ENCODE results near the gene TTC24. TPM values are rescaled to one million over a fixed set of nuclear protein-coding genes. Genes with fewer than 3 reads are reported as not detected.

TTC24 gene
- total RNA-seq, 1 donor from 2014 or later, result not detected

DNA sequence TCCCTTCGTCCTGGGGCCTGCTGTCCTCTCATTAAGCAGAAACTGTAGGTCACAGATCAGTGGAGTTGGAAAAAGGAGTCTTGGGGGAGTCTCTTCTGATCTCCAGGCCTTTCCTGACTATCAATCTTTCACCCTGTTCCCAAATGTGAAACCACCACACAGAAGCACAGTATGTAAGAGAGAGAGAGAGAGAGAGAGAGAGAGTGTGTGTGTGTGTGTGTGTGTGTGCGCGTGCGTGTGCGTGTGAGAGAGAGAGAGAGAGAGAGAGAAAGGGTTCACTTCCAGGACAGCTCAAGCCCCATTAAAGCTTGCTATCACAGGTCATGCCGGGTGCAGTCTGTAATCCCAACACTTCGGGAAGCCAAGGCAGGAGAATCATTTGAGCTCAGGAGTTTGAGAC, 1.5 kb upstream of the TTC24 start:
- Histone ChIP-seq H3K36me3 (no peaks in the 10 kb centered on the region), H3K9me3 (no peaks in the 10 kb centered on the region), H3K4me3 (no peak overlapping the region), H3K27ac (no peak overlapping the region), H3K4me1 (no peaks in the 10 kb centered on the region), H3K27me3 (no peaks in the 10 kb centered on the region)
- intact Hi-C loops (cut with DNase I), result no loop called here
- TF ChIP-seq CTCF (IDR thresholded peaks at IDR 0.05) (no peak), POLR2A (IDR thresholded peaks at IDR 0.05) (no peak), POLR2AphosphoS5 (IDR thresholded peaks at IDR 0.05; ENCODE audit: insufficient read depth in 1 of 2, low read depth in 1 of 2) (no peak)
- DNase-seq (ENCODE audit: extremely low spot score in 2 of 2), result no peak

GRCh38 chr1:156581661-156582387, 2.3 kb downstream of the TTC24 start:
- H3K4me3 ChIP-seq, result no peak overlapping the region
- no peaks in the 10 kb centered on the region for H3K4me1 ChIP-seq
- DNase-seq (ENCODE audit: extremely low spot score in 2 of 2), result no peak
- H3K9me3 ChIP-seq, result no peaks in the 10 kb centered on the region
- no peaks in the 10 kb centered on the region for H3K27me3 ChIP-seq
- no peak for TF ChIP-seq POLR2A (IDR thresholded peaks at IDR 0.05)
- TF ChIP-seq POLR2AphosphoS5 (IDR thresholded peaks at IDR 0.05; ENCODE audit: insufficient read depth in 1 of 2, low read depth in 1 of 2), result no peak
- TF ChIP-seq CTCF (IDR thresholded peaks at IDR 0.05), result no peak
- H3K36me3 ChIP-seq, result no peaks in the 10 kb centered on the region
- intact Hi-C loops (cut with DNase I), result loop anchor here (5.0 to 10.0 kb wide), 3 partner anchors 67 to 197 kb away; no protein-coding TSS in a partner anchor
- H3K27ac ChIP-seq, result no peak overlapping the region

GRCh38 chr1:156582388-156583017, 3.0 kb downstream of the TTC24 start:
- no peaks in the 10 kb centered on the region for H3K27me3 ChIP-seq
- H3K27ac ChIP-seq, result no peak overlapping the region
- no peaks in the 10 kb centered on the region for H3K36me3 ChIP-seq
- no peak for DNase-seq (ENCODE audit: extremely low spot score in 2 of 2)
- no peak overlapping the region for H3K4me3 ChIP-seq
- H3K9me3 ChIP-seq, result no peaks in the 10 kb centered on the region
- TF ChIP-seq CTCF (IDR thresholded peaks at IDR 0.05) (no peak), POLR2A (IDR thresholded peaks at IDR 0.05) (no peak), POLR2AphosphoS5 (IDR thresholded peaks at IDR 0.05; ENCODE audit: insufficient read depth in 1 of 2, low read depth in 1 of 2) (no peak)
- intact Hi-C loops (cut with DNase I), result loop anchor here (5.0 to 10.0 kb wide), 3 partner anchors 68 to 198 kb away; no protein-coding TSS in a partner anchor
- H3K4me1 ChIP-seq, result no peaks in the 10 kb centered on the region

DNA sequence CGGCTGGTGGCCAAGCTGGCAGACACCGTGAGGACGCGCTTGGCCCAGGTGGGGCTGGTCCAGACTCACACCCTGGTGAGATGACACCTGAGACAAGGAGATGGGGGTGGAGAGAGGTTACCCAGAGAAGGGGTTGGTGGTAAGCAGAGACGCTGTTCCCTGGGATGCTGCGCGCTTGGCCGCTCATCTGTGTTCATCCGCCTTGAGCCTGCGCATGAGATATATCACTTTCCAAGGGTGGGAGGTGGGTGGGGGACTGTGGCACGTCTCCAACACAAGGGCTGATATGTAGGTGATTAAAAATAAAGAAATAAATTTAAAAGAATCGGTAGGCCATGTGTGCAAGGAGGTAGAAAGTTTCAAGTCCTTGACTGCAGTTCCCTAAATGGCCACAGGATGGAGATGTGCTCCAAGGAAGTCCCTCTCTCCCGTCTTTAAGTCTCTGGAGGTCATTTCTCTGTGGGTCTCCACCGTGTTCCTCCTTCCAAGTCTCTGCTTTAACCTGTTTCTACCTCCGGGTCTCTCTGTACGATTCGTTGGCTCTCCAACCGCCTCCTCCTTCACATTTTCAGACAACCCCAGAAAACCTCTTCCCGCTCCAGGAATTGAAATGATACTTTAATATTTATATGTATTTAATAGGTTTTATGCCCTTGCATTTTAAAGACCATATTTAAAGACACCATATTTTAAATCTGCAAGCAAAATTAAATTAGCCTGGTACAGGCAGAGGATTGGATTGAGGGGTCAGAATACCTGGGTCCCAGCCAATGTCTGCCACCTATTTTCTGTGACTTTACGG, 4.5 kb downstream of the TTC24 start:
- Histone ChIP-seq H3K4me3 (no peak overlapping the region), H3K4me1 (no peaks in the 10 kb centered on the region), H3K27me3 (no peaks in the 10 kb centered on the region), H3K27ac (no peak overlapping the region), H3K9me3 (no peaks in the 10 kb centered on the region), H3K36me3 (no peaks in the 10 kb centered on the region)
- TF ChIP-seq POLR2A (IDR thresholded peaks at IDR 0.05), result no peak
- TF ChIP-seq CTCF (IDR thresholded peaks at IDR 0.05), result peak; percentile 84 to 92 (median 90)
- TF ChIP-seq POLR2AphosphoS5 (IDR thresholded peaks at IDR 0.05; ENCODE audit: insufficient read depth in 1 of 2, low read depth in 1 of 2), result no peak
- DNase-seq (ENCODE audit: extremely low spot score in 2 of 2), result no peak
- intact Hi-C loops (cut with DNase I), result loop anchor here (5.0 to 10.0 kb wide), 3 partner anchors 69 to 199 kb away; no protein-coding TSS in a partner anchor
